Trophoblast cell (in vitro differentiated cells and primary cell): Measurements from ENCODE around the gene BCKDK.

Experiments used
- DNase-seq, 2 donors: peaks; one replicate each; pipeline ENCODE4 v3.0.0-alpha.2; 2016
- H2AFZ ChIP-seq: 2 replicates; pipeline ENCODE4 v1.6.1; 2013; ENCODE audit warnings: low read length, moderate library complexity, mild to moderate bottlenecking; ENCODE audit not compliant: insufficient read depth, poor library complexity
- H2AK5ac ChIP-seq: 2 replicates; pipeline ENCODE4 v1.6.1; 2013; ENCODE audit warnings: mild to moderate bottlenecking, low read length
- H2BK120ac ChIP-seq: 2 replicates; pipeline ENCODE4 v1.6.1; 2013; ENCODE audit warnings: low read length, mild to moderate bottlenecking, moderate library complexity; ENCODE audit not compliant: insufficient read depth, poor library complexity
- H2BK12ac ChIP-seq: 2 replicates; pipeline ENCODE4 v1.6.1; 2013; ENCODE audit warnings: mild to moderate bottlenecking, low read length, moderate library complexity
- H2BK5ac ChIP-seq: 2 replicates; pipeline ENCODE4 v1.6.1; 2013; ENCODE audit warnings: low read length, low read depth, moderate library complexity, mild to moderate bottlenecking; ENCODE audit not compliant: poor library complexity
- H3K14ac ChIP-seq: 2 replicates; pipeline ENCODE4 v1.6.1; 2013; ENCODE audit warnings: mild to moderate bottlenecking, low read length
- H3K18ac ChIP-seq: 2 replicates; pipeline ENCODE4 v1.6.1; 2013; ENCODE audit warnings: mild to moderate bottlenecking, low read length
- H3K23ac ChIP-seq: 2 replicates; pipeline ENCODE4 v1.6.1; 2013; ENCODE audit warnings: low read length
- H3K27ac ChIP-seq: 2 replicates; pipeline ENCODE4 v1.5.1; 2013; ENCODE audit warnings: low read depth, mild to moderate bottlenecking, inconsistent platforms, low read length, moderate library complexity
- H3K27me3 ChIP-seq: 2 replicates; pipeline ENCODE4 v1.6.1; 2013; ENCODE audit warnings: inconsistent platforms, mild to moderate bottlenecking, low read length, moderate library complexity; ENCODE audit not compliant: insufficient read depth
- H3K36me3 ChIP-seq, 2 experiments: 1 replicate in 1 of 2; 2 replicates in 1 of 2; pipeline ENCODE4 v1.6.1; 2013; ENCODE audit warnings: low read length in 2 of 2, mild to moderate bottlenecking in 2 of 2, moderate library complexity in 1 of 2; ENCODE audit not compliant: insufficient read depth in 2 of 2, control insufficient read depth in 1 of 2
- H3K4ac ChIP-seq: 2 replicates; pipeline ENCODE4 v1.6.1; 2013; ENCODE audit warnings: low read depth, mild to moderate bottlenecking, low read length, moderate library complexity
- H3K4me1 ChIP-seq, 2 experiments: 1 replicate in 1 of 2; 2 replicates in 1 of 2; pipeline ENCODE4 v1.6.1; 2013; ENCODE audit warnings: low read length in 2 of 2, mild to moderate bottlenecking in 2 of 2, moderate library complexity in 1 of 2; ENCODE audit not compliant: insufficient read depth in 2 of 2, control insufficient read depth in 1 of 2
- H3K4me2 ChIP-seq: 2 replicates; pipeline ENCODE4 v1.6.1; 2013; ENCODE audit warnings: inconsistent platforms, mild to moderate bottlenecking, low read length, moderate library complexity
- H3K4me3 ChIP-seq: 2 replicates; pipeline ENCODE4 v1.5.1; 2013; ENCODE audit warnings: mild to moderate bottlenecking, low read depth, low read length, inconsistent platforms
- H3K79me1 ChIP-seq: one replicate; pipeline ENCODE4 v1.6.1; 2013; ENCODE audit warnings: low read length
- H3K79me2 ChIP-seq: 2 replicates; pipeline ENCODE4 v1.6.1; 2013; ENCODE audit warnings: low read length, mild to moderate bottlenecking; ENCODE audit not compliant: control insufficient read depth, insufficient read depth, poor library complexity
- H3K9ac ChIP-seq: 2 replicates; pipeline ENCODE4 v1.6.1; 2013; ENCODE audit warnings: mild to moderate bottlenecking, low read length
- H3K9me3 ChIP-seq: 2 replicates; pipeline ENCODE4 v1.6.1; 2013; ENCODE audit warnings: low read depth, mild to moderate bottlenecking, control low read depth, inconsistent platforms, low read length; ENCODE audit not compliant: insufficient read depth
- H4K12ac ChIP-seq: 2 replicates; pipeline ENCODE4 v1.6.1; 2013; ENCODE audit warnings: low read depth, mild to moderate bottlenecking, low read length, moderate library complexity
- H4K8ac ChIP-seq: 2 replicates; pipeline ENCODE4 v1.6.1; 2013; ENCODE audit warnings: low read depth, mild to moderate bottlenecking, low read length, moderate library complexity
- H4K91ac ChIP-seq: one replicate; pipeline ENCODE4 v1.6.1; 2013; ENCODE audit warnings: low read depth, mild to moderate bottlenecking, low read length, moderate library complexity
- WGBS: extraction: QIAGEN DNeasy Blood & Tissue Kit; methylation state at CpG from one replicate; pipeline ENCODE4 v1.1.7; 2013; ENCODE audit warnings: missing lambda C conversion rate; ENCODE audit not compliant: insufficient read length, insufficient coverage; ENCODE audit errors: extremely low coverage; 5-methylcytosine and 5-hydroxymethylcytosine counted together

BCKDK gene

DNA sequence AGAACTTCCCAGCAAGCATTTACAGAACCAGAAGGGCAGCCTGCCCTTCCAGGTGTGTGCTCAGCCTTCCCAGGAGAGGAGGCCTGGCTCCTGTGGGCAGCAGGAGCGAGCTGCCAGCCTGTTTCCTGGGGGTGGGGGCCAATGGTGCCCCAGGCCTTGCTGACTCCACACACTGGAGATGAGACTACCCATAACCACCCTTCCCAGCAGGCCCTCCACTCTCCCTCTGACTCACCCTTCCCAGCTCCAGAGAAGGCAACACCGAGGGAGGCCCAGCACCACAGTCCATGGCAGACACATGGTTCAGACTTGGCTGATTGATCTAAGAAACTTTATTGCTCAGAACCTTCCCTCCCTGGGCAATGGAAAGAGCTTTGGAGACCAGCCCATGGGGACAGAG is 17.6 kb upstream of the BCKDK start:
- Histone ChIP-seq H4K12ac (no peak overlapping the region), H3K14ac (no peak overlapping the region), H3K4me1 (peaks cover 3 to 4% of the 10 kb centered on the region in 2 experiments), H2AFZ (no peak overlapping the region), H3K23ac (no peak overlapping the region), H3K27ac (no peak overlapping the region), H3K9ac (no peak overlapping the region), H2BK12ac (no peak overlapping the region), H3K4me2 (no peak overlapping the region), H2AK5ac (no peak overlapping the region), H3K4ac (no peak overlapping the region), H3K36me3 (peaks cover 28 to 32% of the 10 kb centered on the region in 2 experiments), H3K4me3 (no peak overlapping the region), H3K18ac (no peak overlapping the region), H4K91ac (no peak overlapping the region), H2BK120ac (no peak overlapping the region), H4K8ac (no peak overlapping the region), H3K27me3 (no peaks in the 10 kb centered on the region), H3K79me2 (peaks cover 7% of the 10 kb centered on the region), H3K79me1 (peaks cover 6% of the 10 kb centered on the region), H3K9me3 (peaks cover 1% of the 10 kb centered on the region), H2BK5ac (no peak overlapping the region)
- no peak for DNase-seq
- no CpG with 5 or more reads among the region's 2 CpGs for WGBS

GRCh38 chr16:31092330-31092729 is 15.9 kb upstream of the BCKDK start:
- Histone ChIP-seq H4K91ac (no peak overlapping the region), H3K36me3 (peaks cover 25 to 27% of the 10 kb centered on the region in 2 experiments), H2AK5ac (no peak overlapping the region), H2AFZ (no peak overlapping the region), H3K9ac (no peak overlapping the region), H3K4me2 (no peak overlapping the region), H3K18ac (no peak overlapping the region), H3K4me3 (no peak overlapping the region), H3K27me3 (no peaks in the 10 kb centered on the region), H4K12ac (no peak overlapping the region), H3K14ac (no peak overlapping the region), H3K23ac (no peak overlapping the region), H2BK5ac (no peak overlapping the region), H4K8ac (no peak overlapping the region), H3K79me2 (peaks cover 7% of the 10 kb centered on the region), H3K9me3 (peaks cover 1% of the 10 kb centered on the region), H2BK120ac (no peak overlapping the region), H3K79me1 (peaks cover 6% of the 10 kb centered on the region), H2BK12ac (no peak overlapping the region), H3K27ac (no peak overlapping the region), H3K4me1 (peaks cover 3 to 4% of the 10 kb centered on the region in 2 experiments), H3K4ac (no peak overlapping the region)
- no CpG with 5 or more reads among the region's 5 CpGs for WGBS
- no peak for DNase-seq

- no peak overlapping the region for H2BK12ac ChIP-seq
Measured at GRCh38 chr16:31093132-31093703, 15.0 kb upstream of the BCKDK start.

GRCh38 chr16:31094088-31094423 is 14.1 kb upstream of the BCKDK start:
- peak overlapping the region; percentile 93 for H3K4me3 ChIP-seq
- peak overlapping the region; percentile 79 for H3K18ac ChIP-seq
- H2BK12ac ChIP-seq: no peak overlapping the region
- H3K9ac ChIP-seq: peak overlapping the region; percentile 88
- peak overlapping the region; percentile 60 for H2AFZ ChIP-seq
- peaks cover 1% of the 10 kb centered on the region for H3K9me3 ChIP-seq
- peak overlapping the region; percentile 53 for H3K4ac ChIP-seq
- H2AK5ac ChIP-seq: peak overlapping the region; percentile 9
- no peak overlapping the region for H2BK5ac ChIP-seq
- peak overlapping the region; percentile 76 for H4K91ac ChIP-seq
- DNase-seq: no peak
- H3K4me1 ChIP-seq: peaks cover 3 to 4% of the 10 kb centered on the region in 2 experiments
- no peaks in the 10 kb centered on the region for H3K27me3 ChIP-seq
- peaks cover 6% of the 10 kb centered on the region for H3K79me1 ChIP-seq
- H3K36me3 ChIP-seq: peaks cover 11 to 18% of the 10 kb centered on the region in 2 experiments
- H3K14ac ChIP-seq: peak overlapping the region; percentile 80
- peaks cover 7% of the 10 kb centered on the region for H3K79me2 ChIP-seq
- no CpG with 5 or more reads among the region's 20 CpGs for WGBS
- peak overlapping the region; percentile 41 for H2BK120ac ChIP-seq
- H3K23ac ChIP-seq: no peak overlapping the region
- H3K27ac ChIP-seq: peak overlapping the region; percentile 79
- peak overlapping the region; percentile 68 for H4K8ac ChIP-seq
- peak overlapping the region; percentile 48 for H4K12ac ChIP-seq
- H3K4me2 ChIP-seq: peak overlapping the region; percentile 91

More at GRCh38 chr16:31093132-31093703, 15.0 kb upstream of the BCKDK start:
- peak; percentile 33 to 52 for DNase-seq
- peaks cover 6% of the 10 kb centered on the region for H3K79me1 ChIP-seq
- peaks cover 1% of the 10 kb centered on the region for H3K9me3 ChIP-seq
- peaks cover 3 to 4% of the 10 kb centered on the region in 2 experiments for H3K4me1 ChIP-seq
- H3K79me2 ChIP-seq: peaks cover 7% of the 10 kb centered on the region
- peak overlapping the region; percentile 22 for H3K4ac ChIP-seq
- H3K23ac ChIP-seq: no peak overlapping the region
- H3K4me2 ChIP-seq: peak overlapping the region; percentile 60
- no peak overlapping the region for H4K91ac ChIP-seq
- no peak overlapping the region for H4K12ac ChIP-seq
- H3K9ac ChIP-seq: peak overlapping the region; percentile 32
- H3K18ac ChIP-seq: peak overlapping the region; percentile 7
- peaks cover 17 to 24% of the 10 kb centered on the region in 2 experiments for H3K36me3 ChIP-seq
- no peak overlapping the region for H3K4me3 ChIP-seq
- H2AK5ac ChIP-seq: no peak overlapping the region
- H3K14ac ChIP-seq: no peak overlapping the region
- H3K27ac ChIP-seq: no peak overlapping the region
- H4K8ac ChIP-seq: peak overlapping the region; percentile 62
- no peak overlapping the region for H2AFZ ChIP-seq
- no peak overlapping the region for H2BK120ac ChIP-seq
- no peak overlapping the region for H2BK5ac ChIP-seq
- H3K27me3 ChIP-seq: no peaks in the 10 kb centered on the region
- no CpG with 5 or more reads among the region's 17 CpGs for WGBS
